GM19240 (cell line): Measurements from ENCODE around the gene ELF5.

Source experiments
- DNase-seq: peaks from one replicate; pipeline ENCODE4 v3.0.0; 2011; ENCODE audit warnings: low spot score; ENCODE audit not compliant: insufficient read length

The ELF5 gene

GRCh38 chr11:34513682-34514449 lies at the start of gene ELF5:
TSS of gene ELF5 (minus strand) at chr11:34513794. CDS start at chr11:34505749, 8,045 bp downstream.
- DNase-seq = no peak

- no peak for DNase-seq
These were observed 49.4 kb upstream of the ELF5 start for GRCh38 chr11:34562976-34563375.

- no peak for DNase-seq
These were observed 46.9 kb upstream of the ELF5 start for GRCh38 chr11:34560511-34560910.

GRCh38 chr11:34558673-34559072 lies 45.1 kb upstream of the ELF5 start:
- no peak for DNase-seq

GRCh38 chr11:34558211-34558610 lies 44.6 kb upstream of the ELF5 start:
- DNase-seq = no peak

GRCh38 chr11:34552270-34552669 lies 38.7 kb upstream of the ELF5 start:
- DNase-seq = no peak

GRCh38 chr11:34549271-34549670 lies 35.7 kb upstream of the ELF5 start:
- no peak for DNase-seq

- no peak for DNase-seq
These were observed 34.7 kb upstream of the ELF5 start for GRCh38 chr11:34548278-34548677.

GRCh38 chr11:34546511-34547209 lies 33.1 kb upstream of the ELF5 start:
- no peak for DNase-seq

- no peak for DNase-seq
These were observed 28.5 kb upstream of the ELF5 start for GRCh38 chr11:34542089-34542488.

- DNase-seq = no peak
These were observed 27.3 kb upstream of the ELF5 start for GRCh38 chr11:34540870-34541269.

GRCh38 chr11:34537636-34538035 lies 24.0 kb upstream of the ELF5 start:
- DNase-seq = no peak

- DNase-seq = no peak
These were observed 22.5 kb upstream of the ELF5 start for GRCh38 chr11:34536056-34536455.

- DNase-seq = no peak
These were observed 21.2 kb upstream of the ELF5 start for GRCh38 chr11:34534826-34535225.

GRCh38 chr11:34531663-34532062 lies 18.1 kb upstream of the ELF5 start:
- DNase-seq = no peak

- DNase-seq = no peak
These were observed 17.1 kb upstream of the ELF5 start for GRCh38 chr11:34530545-34531234.

- DNase-seq = no peak
These were observed 16.0 kb upstream of the ELF5 start for GRCh38 chr11:34529643-34530042.

GRCh38 chr11:34528072-34528471 lies 14.5 kb upstream of the ELF5 start:
- no peak for DNase-seq

GRCh38 chr11:34525888-34526657 lies 12.5 kb upstream of the ELF5 start:
- DNase-seq = no peak

GRCh38 chr11:34525098-34525497 lies 11.5 kb upstream of the ELF5 start:
- no peak for DNase-seq

- DNase-seq = no peak
These were observed 11.1 kb upstream of the ELF5 start for GRCh38 chr11:34524696-34525095.

GRCh38 chr11:34523053-34523452 lies 9.5 kb upstream of the ELF5 start:
- no peak for DNase-seq
